Liver (tissue), 9 donors: ENCODE results near the gene EFS. TPM values are rescaled to one million over a fixed set of nuclear protein-coding genes. Genes with fewer than 3 reads are reported as not detected.

Source experiments
- DNase-seq: peaks from one replicate; pipeline ENCODE4 v3.0.0-alpha.2; 2017; ENCODE audit warnings: low spot score
- H3K27ac ChIP-seq, 2 donors: one replicate each; pipeline ENCODE4 v1.7.0; 2013; ENCODE audit warnings: inconsistent platforms in 2 of 2, low read length in 2 of 2, control low read depth in 1 of 2, low read depth in 1 of 2, mild to moderate bottlenecking in 1 of 2
- H3K27me3 ChIP-seq, 4 donors: one replicate each; pipeline versions ENCODE4 v1.6.1 to v1.7.0; 2013; ENCODE audit warnings: low read length in 3 of 4, inconsistent platforms in 1 of 4, mild to moderate bottlenecking in 1 of 4, moderate library complexity in 1 of 4; ENCODE audit not compliant: control insufficient read depth in 4 of 4, insufficient read depth in 4 of 4
- H3K36me3 ChIP-seq, 4 donors: one replicate each; pipeline versions ENCODE4 v1.6.1 to v1.7.0; 2013; ENCODE audit warnings: low read length in 3 of 4, mild to moderate bottlenecking in 3 of 4, low read depth in 1 of 4, moderate library complexity in 1 of 4; ENCODE audit not compliant: control insufficient read depth in 4 of 4, insufficient read depth in 3 of 4
- H3K4me1 ChIP-seq, 4 donors: one replicate each; pipeline versions ENCODE4 v1.6.1 to v1.7.0; 2013; ENCODE audit warnings: low read length in 3 of 4, mild to moderate bottlenecking in 3 of 4, moderate library complexity in 1 of 4; ENCODE audit not compliant: control insufficient read depth in 4 of 4, insufficient read depth in 4 of 4
- H3K4me3 ChIP-seq, 3 donors: one replicate each; pipeline versions ENCODE4 v1.6.1 to v1.7.0; 2013; ENCODE audit warnings: low read length in 3 of 3, control low read depth in 1 of 3, low read depth in 1 of 3, mild to moderate bottlenecking in 1 of 3
- H3K9ac ChIP-seq, 2 donors: one replicate each; pipeline ENCODE4 v1.7.0; 2013; ENCODE audit warnings: low read length in 2 of 2, mild to moderate bottlenecking in 2 of 2, moderate library complexity in 2 of 2, control low read depth in 1 of 2, low read depth in 1 of 2
- H3K9me3 ChIP-seq, 4 donors: one replicate each; pipeline versions ENCODE4 v1.6.1 to v1.7.0; 2013; ENCODE audit warnings: low read length in 3 of 4; ENCODE audit not compliant: control insufficient read depth in 4 of 4
- ATF3 ChIP-seq: IDR thresholded peaks from 2 replicates; pipeline ENCODE4 v1.6.1; 2016; ENCODE audit warnings: antibody characterized with exemption
- CTCF ChIP-seq: fragments of 150-350 bp; IDR thresholded peaks from 2 replicates; pipeline ENCODE4 v1.5.1; 2017; ENCODE audit warnings: improper control_type of control experiment, low read depth, low read length; ENCODE audit not compliant: missing input control
- EGR1 ChIP-seq, 2 donors: IDR thresholded peaks; 2 replicates each; pipeline ENCODE4 v1.6.1; 2016 to 2018; ENCODE audit warnings: antibody characterized with exemption in 2 of 2, low read depth in 2 of 2
- FOXA1 ChIP-seq: IDR thresholded peaks from 2 replicates; pipeline ENCODE4 v1.6.1; 2016; ENCODE audit warnings: antibody characterized with exemption
- FOXA2 ChIP-seq: IDR thresholded peaks from 2 replicates; pipeline ENCODE4 v1.6.1; 2016; ENCODE audit warnings: antibody characterized with exemption
- GABPA ChIP-seq, 2 donors: IDR thresholded peaks in 1 of 2; conservative IDR thresholded peaks in 1 of 2; 2 replicates each; pipeline ENCODE4 v1.6.1; 2016; ENCODE audit warnings: antibody characterized with exemption in 2 of 2, mild to moderate bottlenecking in 1 of 2, moderate library complexity in 1 of 2
- HNF4A ChIP-seq, 2 donors: conservative IDR thresholded peaks; 2 replicates each; pipeline ENCODE4 v1.6.1; 2016; ENCODE audit warnings: antibody characterized with exemption in 2 of 2, mild to moderate bottlenecking in 2 of 2
- HNF4G ChIP-seq: IDR thresholded peaks from 2 replicates; pipeline ENCODE4 v1.6.1; 2016; ENCODE audit warnings: antibody characterized with exemption
- MAX ChIP-seq: IDR thresholded peaks from 2 replicates; pipeline ENCODE4 v1.6.1; 2016; ENCODE audit warnings: antibody characterized with exemption
- NR2F2 ChIP-seq: IDR thresholded peaks from 2 replicates; pipeline ENCODE4 v1.6.1; 2016; ENCODE audit warnings: antibody characterized with exemption
- RAD21 ChIP-seq, 2 donors: IDR thresholded peaks; 2 replicates each; pipeline ENCODE4 v1.6.1; 2016; ENCODE audit warnings: antibody characterized with exemption in 2 of 2, mild to moderate bottlenecking in 2 of 2
- REST ChIP-seq: IDR thresholded peaks from 2 replicates; pipeline ENCODE4 v1.6.1; 2016; ENCODE audit warnings: antibody characterized with exemption, mild to moderate bottlenecking
- RXRA ChIP-seq, 2 donors: IDR thresholded peaks; 2 replicates each; pipeline ENCODE4 v1.6.1; 2017 to 2018; ENCODE audit warnings: antibody characterized with exemption in 2 of 2, mild to moderate bottlenecking in 1 of 2
- SP1 ChIP-seq: IDR thresholded peaks from 2 replicates; pipeline ENCODE4 v1.6.1; 2018; ENCODE audit warnings: antibody characterized with exemption, mild to moderate bottlenecking
- TAF1 ChIP-seq: conservative IDR thresholded peaks from 2 replicates; pipeline ENCODE4 v1.6.1; 2016; ENCODE audit warnings: antibody characterized with exemption, mild to moderate bottlenecking
- YY1 ChIP-seq: IDR thresholded peaks from 2 replicates; pipeline ENCODE4 v1.6.1; 2016; ENCODE audit warnings: antibody characterized with exemption, mild to moderate bottlenecking
- ZBTB33 ChIP-seq: IDR thresholded peaks from 2 replicates; pipeline ENCODE4 v1.6.1; 2016; ENCODE audit warnings: antibody characterized with exemption
- whole genome bisulfite sequencing: extraction: QIAGEN DNeasy Blood & Tissue Kit; methylation state at CpG from one replicate; pipeline ENCODE4 v1.1.7; 2013; 5-methylcytosine and 5-hydroxymethylcytosine counted together
- polyA plus RNA-seq, 2 donors: library from polyadenylated mRNA; stranded (reverse) in 1 of 2; unstranded in 1 of 2; fragments of 200-250 nt in 1 of 2; fragments of >200 nt in 1 of 2; fragmentation: Nextera tagmentation in 1 of 2; extraction: Ambion mirVana in 1 of 2; gene quantifications; one replicate each; pipeline versions ENCODE4 v1.2.1 to v1.2.3, GENCODE V29; 2013 to 2015
- total RNA-seq, 2 donors: library from RNA; depleted of rRNA; stranded (reverse); fragments of >200 nt; gene quantifications; one replicate each; pipeline ENCODE4 v1.2.3, GENCODE V29; 2014
- donor health status: healthy.
- donor health status: healthy.
- donor health status: healthy.
- donor health status: healthy.
- donor health status: healthy.

EFS gene
- total and polyA plus RNA-seq, 4 donors: 0.10 to 0.69 (median 0.54) TPM

GRCh38 chr14:23378612-23379220 lies 13.7 kb upstream of the EFS start:
- Histone ChIP-seq H3K4me1 (no peaks in the 10 kb centered on the region), H3K27ac (no peak overlapping the region), H3K9me3 (no peaks in the 10 kb centered on the region), H3K4me3 (no peak overlapping the region), H3K36me3 (no peaks in the 10 kb centered on the region), H3K27me3 (no peaks in the 10 kb centered on the region), H3K9ac (no peak overlapping the region)
- TF ChIP-seq EGR1 (IDR thresholded peaks at IDR 0.05; ENCODE audit: low read depth in 2 of 2) (no peak), CTCF (no peak), HNF4G (no peak), SP1 (no peak), ATF3 (no peak), HNF4A (conservative IDR thresholded peaks at IDR 0.05) (no peak), NR2F2 (no peak), FOXA2 (no peak), GABPA (IDR thresholded peaks at IDR 0.05 in 1 of 2, conservative IDR thresholded peaks at IDR 0.05 in 1 of 2) (no peak), ZBTB33 (no peak), MAX (no peak), TAF1 (no peak), YY1 (no peak), RXRA (IDR thresholded peaks at IDR 0.05) (no peak), RAD21 (IDR thresholded peaks at IDR 0.05) (no peak), FOXA1 (no peak), REST (no peak)
- DNase-seq: no peak
- 77% methylated on average over 11 of the region's 11 CpGs for WGBS
